Measurements from ENCODE around the gene WDR83. TPM values are rescaled to one million over a fixed set of nuclear protein-coding genes. Genes with fewer than 3 reads are reported as not detected.

WDR83 gene
- total RNA-seq, 4 donors from 2014 or later, result 2.2 to 8.4 (median 3.7) TPM

- Histone ChIP-seq H3K36me3 (peaks cover 0 to 78% of the 10 kb centered on the region in 2 donors), H3K27me3 (no peaks in the 10 kb centered on the region), H3K9me3 (no peaks in the 10 kb centered on the region), H3K4me1 (peaks cover 3 to 6% of the 10 kb centered on the region in 2 donors), H3K4me3 (no peak overlapping the region), H3K27ac (no peak overlapping the region)
- TF ChIP-seq CTCF (IDR thresholded peaks at IDR 0.05 in 4 of 5, conservative IDR thresholded peaks at IDR 0.05 in 1 of 5) (no peak), POLR2A (IDR thresholded peaks at IDR 0.05) (no peak)
- in situ Hi-C loops (cut with MboI; ENCODE audit: low sequenced_read_pairs in 4 of 4), result no loop called here
- ATAC-seq (no peak), DNase-seq (no peak)
- intact Hi-C loops (cut with DNase I; ENCODE audit: low total_unique reads), result no loop called here
Observed at GRCh38 chr19:12660980-12661379, 5.6 kb upstream of the WDR83 start.

DNA sequence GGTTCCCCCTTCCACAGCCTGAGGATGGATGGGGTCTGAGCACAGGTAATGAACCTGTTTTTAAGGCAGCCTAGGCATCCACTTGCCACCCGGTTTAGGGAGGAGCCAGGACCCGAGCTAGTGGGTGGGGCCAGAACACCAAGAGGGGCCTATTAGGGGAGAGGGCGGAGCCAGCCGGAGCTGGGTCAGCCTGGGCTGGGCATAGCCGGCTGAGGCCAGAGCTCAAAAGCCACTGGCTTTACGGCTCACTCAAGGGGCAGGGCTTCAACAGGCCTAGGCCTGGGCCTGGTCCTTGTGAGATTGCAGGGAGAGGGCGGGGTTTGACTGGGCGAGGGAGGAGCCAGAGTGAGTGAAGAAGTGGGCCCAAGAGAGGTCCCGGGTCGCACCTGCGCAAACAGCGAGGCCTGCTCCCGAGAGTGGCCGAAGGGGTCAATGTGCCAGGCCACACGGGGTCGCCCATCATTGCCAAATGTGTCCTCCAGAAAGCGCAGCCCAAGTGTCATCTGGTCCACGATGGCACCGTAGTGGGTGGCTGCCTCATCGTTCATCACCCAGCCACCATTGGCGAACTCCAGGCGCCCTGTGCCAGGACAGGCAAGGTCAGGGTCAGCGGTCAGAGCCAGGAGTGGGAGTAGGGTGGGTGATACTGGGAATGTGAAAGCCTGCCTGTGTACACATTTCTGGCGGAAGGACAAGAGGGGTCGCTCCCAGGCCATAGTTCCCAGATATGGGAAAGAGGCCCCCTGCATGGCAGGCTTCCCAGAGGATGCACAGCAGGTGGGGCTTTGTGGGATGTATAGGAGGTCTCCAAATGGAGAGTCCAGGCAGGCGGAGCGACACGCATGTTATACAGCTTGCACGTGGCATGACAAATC lies 2.0 kb upstream of the WDR83 start:
- TF ChIP-seq POLR2A (IDR thresholded peaks at IDR 0.05) (no peak), CTCF (IDR thresholded peaks at IDR 0.05 in 4 of 5, conservative IDR thresholded peaks at IDR 0.05 in 1 of 5) (no peak)
- Histone ChIP-seq H3K27me3 (no peaks in the 10 kb centered on the region), H3K4me1 (peaks cover 24 to 26% of the 10 kb centered on the region in 2 donors), H3K9me3 (no peaks in the 10 kb centered on the region), H3K27ac (no peak overlapping the region), H3K4me3 (no peak overlapping the region), H3K36me3 (peaks cover 0 to 64% of the 10 kb centered on the region in 2 donors)
- no peak for ATAC-seq
- in situ Hi-C loops (cut with MboI; ENCODE audit: low sequenced_read_pairs in 4 of 4), result no loop called here
- DNase-seq, result no peak
- intact Hi-C loops (cut with DNase I; ENCODE audit: low total_unique reads), result loop anchor here (5.0 kb wide), 3 partner anchors 112 to 867 kb away; partner anchors contain the start of genes ZNF491, ZNF564 and ZNF799

- H3K4me3 ChIP-seq, result no peak overlapping the region
- intact Hi-C loops (cut with DNase I; ENCODE audit: low total_unique reads) (loop anchor here (5.0 kb wide), 3 partner anchors 113 to 868 kb away; partner anchors contain the start of genes ZNF491, ZNF564 and ZNF799), in situ Hi-C loops (cut with MboI; ENCODE audit: low sequenced_read_pairs in 4 of 4) (no loop called here)
- no peak overlapping the region for H3K27ac ChIP-seq
- DNase-seq, result peak in 1 of 2 donors; percentile 44
- TF ChIP-seq CTCF (IDR thresholded peaks at IDR 0.05 in 4 of 5, conservative IDR thresholded peaks at IDR 0.05 in 1 of 5), result no peak
- H3K9me3 ChIP-seq, result no peaks in the 10 kb centered on the region
- peaks cover 0 to 58% of the 10 kb centered on the region in 2 donors for H3K36me3 ChIP-seq
- H3K4me1 ChIP-seq, result peaks cover 26 to 29% of the 10 kb centered on the region in 2 donors
- ATAC-seq, result no peak
- H3K27me3 ChIP-seq, result no peaks in the 10 kb centered on the region
Observed at GRCh38 chr19:12665281-12665573, 1.4 kb upstream of the WDR83 start.

GRCh38 chr19:12665671-12666264 lies 839 bp upstream of the WDR83 start:
- in situ Hi-C loops (cut with MboI; ENCODE audit: low sequenced_read_pairs in 4 of 4), result no loop called here
- peaks cover 0 to 53% of the 10 kb centered on the region in 2 donors for H3K36me3 ChIP-seq
- ATAC-seq (no peak), DNase-seq (no peak)
- H3K4me1 ChIP-seq, result peaks cover 32 to 35% of the 10 kb centered on the region in 2 donors
- H3K27me3 ChIP-seq, result no peaks in the 10 kb centered on the region
- TF ChIP-seq POLR2A (IDR thresholded peaks at IDR 0.05), result no peak
- TF ChIP-seq CTCF (IDR thresholded peaks at IDR 0.05 in 4 of 5, conservative IDR thresholded peaks at IDR 0.05 in 1 of 5), result no peak
- peak overlapping the region; percentile 82 to 99 (median 98) for H3K27ac ChIP-seq
- H3K9me3 ChIP-seq, result no peaks in the 10 kb centered on the region
- peak overlapping the region; percentile 89 to 99 (median 96) for H3K4me3 ChIP-seq
- intact Hi-C loops (cut with DNase I; ENCODE audit: low total_unique reads), result loop anchor here (5.0 kb wide), 3 partner anchors 113 to 868 kb away; partner anchors contain the start of genes ZNF491, ZNF564 and ZNF799

All from gastrocnemius medialis (tissue), 4 donors.